ENCODE data around the gene AHSP.
A peak's percentile ranks its signal among the peaks of the same experiment; 100 is the strongest.
"Not testable (repeated sequence)": the region's sequence is repeated elsewhere in the genome, so short reads cannot be mapped to it uniquely, and the experiment has no call there.

The AHSP gene

GRCh38 chr16:31527734-31528274 lies at the start of gene AHSP:
Gene AHSP, plus strand, starts transcription at chr16:31527900. Its CDS starts 240 bp downstream, at chr16:31528140.
- peak within 1 kb of the TSS in 1 of 2 donors; percentile 62 for H3K4me3 ChIP-seq (ENCODE audit: low read depth in 1 of 2, low read length in 2 of 2)
- peaks cover 21% of the 10 kb centered on the region for H3K27me3 ChIP-seq (ENCODE audit: low read depth, low read length)
- H3K9me3 ChIP-seq (ENCODE audit: control insufficient read depth in 1 of 2, low read length in 2 of 2): no peaks in the 10 kb centered on the region
- no peak within 1 kb of the TSS for H3K27ac ChIP-seq (ENCODE audit: low read length)
- peaks cover 0 to 4% of the 10 kb centered on the region in 2 donors for H3K4me1 ChIP-seq (ENCODE audit: control insufficient read depth in 1 of 2, insufficient read depth in 2 of 2, low read length in 2 of 2)
- no peaks in the 10 kb centered on the region for H3K36me3 ChIP-seq (ENCODE audit: control insufficient read depth in 1 of 2, insufficient read depth in 2 of 2, low read length in 2 of 2)

GRCh38 chr16:31478956-31479355 lies 48.7 kb upstream of the AHSP start:
- H3K27ac ChIP-seq (ENCODE audit: low read length): no peak overlapping the region
- no peaks in the 10 kb centered on the region for H3K27me3 ChIP-seq (ENCODE audit: low read depth, low read length)
- peaks cover 6 to 40% of the 10 kb centered on the region in 2 donors for H3K36me3 ChIP-seq (ENCODE audit: control insufficient read depth in 1 of 2, insufficient read depth in 2 of 2, low read length in 2 of 2)

GRCh38 chr16:31479751-31480150 lies 47.9 kb upstream of the AHSP start:
- H3K4me3 ChIP-seq (ENCODE audit: low read depth in 1 of 2, low read length in 2 of 2): no peak overlapping the region
- H3K9me3 ChIP-seq (ENCODE audit: control insufficient read depth in 1 of 2, low read length in 2 of 2): no peaks in the 10 kb centered on the region
- no peaks in the 10 kb centered on the region for H3K27me3 ChIP-seq (ENCODE audit: low read depth, low read length)
- H3K36me3 ChIP-seq (ENCODE audit: control insufficient read depth in 1 of 2, insufficient read depth in 2 of 2, low read length in 2 of 2): peaks cover 0 to 32% of the 10 kb centered on the region in 2 donors
- peaks cover 0 to 29% of the 10 kb centered on the region in 2 donors for H3K4me1 ChIP-seq (ENCODE audit: control insufficient read depth in 1 of 2, insufficient read depth in 2 of 2, low read length in 2 of 2)
- H3K27ac ChIP-seq (ENCODE audit: low read length): no peak overlapping the region

More at GRCh38 chr16:31478956-31479355, 48.7 kb upstream of the AHSP start:
- H3K4me3 ChIP-seq (ENCODE audit: low read depth in 1 of 2, low read length in 2 of 2): no peak overlapping the region
- H3K4me1 ChIP-seq (ENCODE audit: control insufficient read depth in 1 of 2, insufficient read depth in 2 of 2, low read length in 2 of 2): peaks cover 0 to 37% of the 10 kb centered on the region in 2 donors
- no peaks in the 10 kb centered on the region for H3K9me3 ChIP-seq (ENCODE audit: control insufficient read depth in 1 of 2, low read length in 2 of 2)

GRCh38 chr16:31480851-31481536 lies 46.7 kb upstream of the AHSP start:
- peaks cover 0 to 20% of the 10 kb centered on the region in 2 donors for H3K4me1 ChIP-seq (ENCODE audit: control insufficient read depth in 1 of 2, insufficient read depth in 2 of 2, low read length in 2 of 2)
- H3K9me3 ChIP-seq (ENCODE audit: control insufficient read depth in 1 of 2, low read length in 2 of 2): no peaks in the 10 kb centered on the region
- no peak overlapping the region for H3K4me3 ChIP-seq (ENCODE audit: low read depth in 1 of 2, low read length in 2 of 2)
- H3K27me3 ChIP-seq (ENCODE audit: low read depth, low read length): no peaks in the 10 kb centered on the region
- no peak overlapping the region for H3K27ac ChIP-seq (ENCODE audit: low read length)
- H3K36me3 ChIP-seq (ENCODE audit: control insufficient read depth in 1 of 2, insufficient read depth in 2 of 2, low read length in 2 of 2): peaks cover 0 to 20% of the 10 kb centered on the region in 2 donors

- Histone ChIP-seq H3K27ac (ENCODE audit: low read length) (no peak within 1 kb of the TSS), H3K27me3 (ENCODE audit: low read depth, low read length) (peaks cover 6% of the 10 kb centered on the region), H3K36me3 (ENCODE audit: control insufficient read depth in 1 of 2, insufficient read depth in 2 of 2, low read length in 2 of 2) (peaks cover 0 to 2% of the 10 kb centered on the region in 2 donors), H3K4me3 (ENCODE audit: low read depth in 1 of 2, low read length in 2 of 2) (no peak within 1 kb of the TSS), H3K4me1 (ENCODE audit: control insufficient read depth in 1 of 2, insufficient read depth in 2 of 2, low read length in 2 of 2) (peaks cover 0 to 17% of the 10 kb centered on the region in 2 donors), H3K9me3 (ENCODE audit: control insufficient read depth in 1 of 2, low read length in 2 of 2) (no peaks in the 10 kb centered on the region)
Observed at GRCh38 chr16:31483081-31483480, 44.6 kb upstream of the AHSP start, which contains the start of gene SLC5A2. Gene SLC5A2, plus strand, starts transcription at chr16:31483123. Its CDS starts 14 bp downstream, at chr16:31483137.

GRCh38 chr16:31484048-31484447 lies 43.7 kb upstream of the AHSP start:
- not testable (repeated sequence) for H3K9me3 ChIP-seq (ENCODE audit: control insufficient read depth in 1 of 2, low read length in 2 of 2); H3K27me3 ChIP-seq (ENCODE audit: low read depth, low read length); H3K27ac ChIP-seq (ENCODE audit: low read length); H3K4me3 ChIP-seq (ENCODE audit: low read depth in 1 of 2, low read length in 2 of 2); H3K36me3 ChIP-seq (ENCODE audit: control insufficient read depth in 1 of 2, insufficient read depth in 2 of 2, low read length in 2 of 2)
- H3K4me1 ChIP-seq (ENCODE audit: control insufficient read depth in 1 of 2, insufficient read depth in 2 of 2, low read length in 2 of 2): peaks cover 0 to 24% of the 10 kb centered on the region in 2 donors

GRCh38 chr16:31484491-31485171 lies 43.1 kb upstream of the AHSP start:
- H3K27ac ChIP-seq (ENCODE audit: low read length): no peak overlapping the region
- H3K36me3 ChIP-seq (ENCODE audit: control insufficient read depth in 1 of 2, insufficient read depth in 2 of 2, low read length in 2 of 2): no peaks in the 10 kb centered on the region
- H3K9me3 ChIP-seq (ENCODE audit: control insufficient read depth in 1 of 2, low read length in 2 of 2): no peaks in the 10 kb centered on the region
- H3K4me1 ChIP-seq (ENCODE audit: control insufficient read depth in 1 of 2, insufficient read depth in 2 of 2, low read length in 2 of 2): peaks cover 0 to 24% of the 10 kb centered on the region in 2 donors
- no peak overlapping the region for H3K4me3 ChIP-seq (ENCODE audit: low read depth in 1 of 2, low read length in 2 of 2)
- H3K27me3 ChIP-seq (ENCODE audit: low read depth, low read length): peaks cover 6% of the 10 kb centered on the region

- H3K27ac ChIP-seq (ENCODE audit: low read length): no peak overlapping the region
- H3K36me3 ChIP-seq (ENCODE audit: control insufficient read depth in 1 of 2, insufficient read depth in 2 of 2, low read length in 2 of 2): peaks cover 0 to 5% of the 10 kb centered on the region in 2 donors
- H3K9me3 ChIP-seq (ENCODE audit: control insufficient read depth in 1 of 2, low read length in 2 of 2): no peaks in the 10 kb centered on the region
- H3K27me3 ChIP-seq (ENCODE audit: low read depth, low read length): peaks cover 6% of the 10 kb centered on the region
- H3K4me1 ChIP-seq (ENCODE audit: control insufficient read depth in 1 of 2, insufficient read depth in 2 of 2, low read length in 2 of 2): peaks cover 0 to 22% of the 10 kb centered on the region in 2 donors
- no peak overlapping the region for H3K4me3 ChIP-seq (ENCODE audit: low read depth in 1 of 2, low read length in 2 of 2)
Observed at GRCh38 chr16:31485571-31485970, 42.1 kb upstream of the AHSP start.

GRCh38 chr16:31486045-31486444 lies 41.7 kb upstream of the AHSP start:
- Histone ChIP-seq H3K9me3 (ENCODE audit: control insufficient read depth in 1 of 2, low read length in 2 of 2) (no peaks in the 10 kb centered on the region), H3K4me1 (ENCODE audit: control insufficient read depth in 1 of 2, insufficient read depth in 2 of 2, low read length in 2 of 2) (peaks cover 0 to 18% of the 10 kb centered on the region in 2 donors), H3K36me3 (ENCODE audit: control insufficient read depth in 1 of 2, insufficient read depth in 2 of 2, low read length in 2 of 2) (peaks cover 0 to 10% of the 10 kb centered on the region in 2 donors), H3K4me3 (ENCODE audit: low read depth in 1 of 2, low read length in 2 of 2) (no peak overlapping the region), H3K27me3 (ENCODE audit: low read depth, low read length) (peaks cover 6% of the 10 kb centered on the region), H3K27ac (ENCODE audit: low read length) (no peak overlapping the region)

GRCh38 chr16:31487071-31487719 lies 40.5 kb upstream of the AHSP start:
- H3K36me3 ChIP-seq (ENCODE audit: control insufficient read depth in 1 of 2, insufficient read depth in 2 of 2, low read length in 2 of 2): peaks cover 6 to 19% of the 10 kb centered on the region in 2 donors
- peak overlapping the region; percentile 67 to 79 for H3K4me3 ChIP-seq (ENCODE audit: low read depth in 1 of 2, low read length in 2 of 2)
- H3K9me3 ChIP-seq (ENCODE audit: control insufficient read depth in 1 of 2, low read length in 2 of 2): no peaks in the 10 kb centered on the region
- H3K27me3 ChIP-seq (ENCODE audit: low read depth, low read length): peaks cover 6% of the 10 kb centered on the region
- peaks cover 0 to 18% of the 10 kb centered on the region in 2 donors for H3K4me1 ChIP-seq (ENCODE audit: control insufficient read depth in 1 of 2, insufficient read depth in 2 of 2, low read length in 2 of 2)
- no peak overlapping the region for H3K27ac ChIP-seq (ENCODE audit: low read length)
